OCI-LY3 (cell line): Measurements from ENCODE around the gene KANK4.

ENCODE experiments used
- H2AFZ ChIP-seq: fragments of 200-600, 300-600 bp; shearing (Covaris generic); 2 replicates; pipeline ENCODE4 v1.6.0; 2014; ENCODE audit warnings: antibody characterized with exemption, low read depth, low read length
- H3K27ac ChIP-seq: fragments of 200-600, 300-600 bp; sonication (generic); 2 replicates; pipeline ENCODE4 v1.5.1; 2014; ENCODE audit warnings: mild to moderate bottlenecking, low read length, moderate library complexity, mixed read lengths
- H3K27me3 ChIP-seq: fragments of 200-600, 300-600 bp; sonication (generic); 2 replicates; pipeline ENCODE4 v1.6.1; 2014; ENCODE audit warnings: low read depth, low read length, mixed read lengths
- H3K36me3 ChIP-seq: fragments of 200-600, 300-600 bp; sonication (generic); replicated peaks from 2 replicates; pipeline ENCODE3; 2014; ENCODE audit warnings: low read depth, low read length, mixed read lengths
- H3K4me1 ChIP-seq: fragments of 300-600, 200-600 bp; sonication (generic); 2 replicates; pipeline ENCODE4 v1.6.1; 2014; ENCODE audit warnings: low read length, mixed read lengths
- H3K4me2 ChIP-seq: fragments of 200-600, 300-600 bp; sonication (generic); 2 replicates; pipeline ENCODE4 v1.6.1; 2014; ENCODE audit warnings: low read length, mixed read lengths
- H3K4me3 ChIP-seq: fragments of 300-600, 200-600 bp; sonication (generic); 2 replicates; pipeline ENCODE4 v1.5.1; 2014; ENCODE audit warnings: antibody characterized with exemption, mild to moderate bottlenecking, low read length, moderate library complexity
- H3K79me2 ChIP-seq: fragments of 300-600, 200-600 bp; shearing (Covaris generic); 2 replicates; pipeline ENCODE4 v1.6.1; 2014; ENCODE audit warnings: mild to moderate bottlenecking, low read length, mixed read lengths
- H3K9ac ChIP-seq: fragments of 300-600, 200-600 bp; shearing (Covaris generic); 2 replicates; pipeline ENCODE4 v1.6.0; 2014; ENCODE audit warnings: mild to moderate bottlenecking, low read length, moderate library complexity
- H3K9me3 ChIP-seq: fragments of 200-600, 300-600 bp; shearing (Covaris generic); 2 replicates; pipeline ENCODE4 v1.6.1; 2014; ENCODE audit warnings: low read length, mixed read lengths; ENCODE audit not compliant: insufficient read depth
- H4K20me1 ChIP-seq: fragments of 200-600, 300-600 bp; sonication (generic); 2 replicates; pipeline ENCODE4 v1.6.1; 2016; ENCODE audit warnings: low read length, mixed read lengths; ENCODE audit not compliant: insufficient read depth
- EZH2phosphoT487 ChIP-seq: fragments of 200-600 bp; shearing (Covaris generic); IDR thresholded peaks from 2 replicates; pipeline ENCODE4 v1.6.1; 2018; ENCODE audit warnings: antibody characterized with exemption, mixed run types, low read depth
- TF ChIP-seq, protein P1 (sequence below): fragments of 200-600, 300-600 bp; sonication (generic); IDR thresholded peaks from 2 replicates; pipeline ENCODE4 v1.5.1; 2014; ENCODE audit warnings: antibody characterized with exemption, low read length, low read depth

The KANK4 gene

GRCh38 chr1:62306065-62306464 lies 13.2 kb downstream of the KANK4 start:
- no peak overlapping the region for H3K4me2 ChIP-seq
- H3K27me3 ChIP-seq: no peaks in the 10 kb centered on the region; the same call in 1 of the 2 replicates
- no peak overlapping the region for H2AFZ ChIP-seq
- no peak overlapping the region for H3K9ac ChIP-seq
- H3K79me2 ChIP-seq: no peaks in the 10 kb centered on the region
- TF ChIP-seq EZH2phosphoT487: no peak
- TF ChIP-seq, protein P1, sequence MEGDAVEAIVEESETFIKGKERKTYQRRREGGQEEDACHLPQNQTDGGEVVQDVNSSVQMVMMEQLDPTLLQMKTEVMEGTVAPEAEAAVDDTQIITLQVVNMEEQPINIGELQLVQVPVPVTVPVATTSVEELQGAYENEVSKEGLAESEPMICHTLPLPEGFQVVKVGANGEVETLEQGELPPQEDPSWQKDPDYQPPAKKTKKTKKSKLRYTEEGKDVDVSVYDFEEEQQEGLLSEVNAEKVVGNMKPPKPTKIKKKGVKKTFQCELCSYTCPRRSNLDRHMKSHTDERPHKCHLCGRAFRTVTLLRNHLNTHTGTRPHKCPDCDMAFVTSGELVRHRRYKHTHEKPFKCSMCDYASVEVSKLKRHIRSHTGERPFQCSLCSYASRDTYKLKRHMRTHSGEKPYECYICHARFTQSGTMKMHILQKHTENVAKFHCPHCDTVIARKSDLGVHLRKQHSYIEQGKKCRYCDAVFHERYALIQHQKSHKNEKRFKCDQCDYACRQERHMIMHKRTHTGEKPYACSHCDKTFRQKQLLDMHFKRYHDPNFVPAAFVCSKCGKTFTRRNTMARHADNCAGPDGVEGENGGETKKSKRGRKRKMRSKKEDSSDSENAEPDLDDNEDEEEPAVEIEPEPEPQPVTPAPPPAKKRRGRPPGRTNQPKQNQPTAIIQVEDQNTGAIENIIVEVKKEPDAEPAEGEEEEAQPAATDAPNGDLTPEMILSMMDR: no peak
- H3K27ac ChIP-seq: no peak overlapping the region
- no peaks in the 10 kb centered on the region for H3K36me3 ChIP-seq
- H3K9me3 ChIP-seq: no peaks in the 10 kb centered on the region
- H3K4me3 ChIP-seq: no peak overlapping the region
- H4K20me1 ChIP-seq: no peaks in the 10 kb centered on the region
- no peaks in the 10 kb centered on the region for H3K4me1 ChIP-seq

GRCh38 chr1:62304975-62305374 lies 14.3 kb downstream of the KANK4 start:
- no peaks in the 10 kb centered on the region for H3K4me1 ChIP-seq
- H3K27ac ChIP-seq: no peak overlapping the region
- H3K9me3 ChIP-seq: no peaks in the 10 kb centered on the region
- H3K27me3 ChIP-seq: peaks cover 5% of the 10 kb centered on the region; the same call in 1 of the 2 replicates
- no peak overlapping the region for H2AFZ ChIP-seq
- no peak for TF ChIP-seq EZH2phosphoT487
- TF ChIP-seq, protein P1: no peak
- no peaks in the 10 kb centered on the region for H3K79me2 ChIP-seq
- no peaks in the 10 kb centered on the region for H4K20me1 ChIP-seq
- H3K4me3 ChIP-seq: no peak overlapping the region
- H3K36me3 ChIP-seq: no peaks in the 10 kb centered on the region
- no peak overlapping the region for H3K4me2 ChIP-seq
- H3K9ac ChIP-seq: no peak overlapping the region

DNA sequence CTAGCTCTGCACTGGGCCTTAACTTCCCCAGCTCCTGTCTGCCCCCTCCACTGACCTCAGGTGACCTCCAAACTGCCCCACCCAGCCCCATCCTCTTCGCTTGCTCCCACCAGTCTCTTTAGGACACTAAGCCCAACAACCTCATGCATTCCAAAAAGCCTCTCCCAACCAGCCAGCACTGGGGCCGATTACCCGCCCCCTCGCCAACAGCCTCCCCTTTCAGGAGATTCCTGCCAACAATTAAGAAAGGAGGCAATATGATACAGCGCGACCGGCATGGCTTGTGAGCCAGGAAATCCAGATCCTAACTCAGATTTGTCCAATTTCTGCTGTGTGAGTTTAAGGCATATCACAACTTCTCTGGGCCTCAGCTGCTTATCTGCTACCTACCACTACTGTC lies 14.7 kb downstream of the KANK4 start:
- H3K4me3 ChIP-seq: no peak overlapping the region
- H3K27me3 ChIP-seq: peaks cover 7% of the 10 kb centered on the region; the same call in 1 of the 2 replicates
- no peaks in the 10 kb centered on the region for H3K4me1 ChIP-seq
- H3K9ac ChIP-seq: no peak overlapping the region
- H2AFZ ChIP-seq: no peak overlapping the region
- H4K20me1 ChIP-seq: no peaks in the 10 kb centered on the region
- no peaks in the 10 kb centered on the region for H3K36me3 ChIP-seq
- TF ChIP-seq EZH2phosphoT487: no peak
- TF ChIP-seq, protein P1: no peak
- H3K9me3 ChIP-seq: no peaks in the 10 kb centered on the region
- H3K27ac ChIP-seq: no peak overlapping the region
- H3K4me2 ChIP-seq: no peak overlapping the region
- H3K79me2 ChIP-seq: no peaks in the 10 kb centered on the region

DNA sequence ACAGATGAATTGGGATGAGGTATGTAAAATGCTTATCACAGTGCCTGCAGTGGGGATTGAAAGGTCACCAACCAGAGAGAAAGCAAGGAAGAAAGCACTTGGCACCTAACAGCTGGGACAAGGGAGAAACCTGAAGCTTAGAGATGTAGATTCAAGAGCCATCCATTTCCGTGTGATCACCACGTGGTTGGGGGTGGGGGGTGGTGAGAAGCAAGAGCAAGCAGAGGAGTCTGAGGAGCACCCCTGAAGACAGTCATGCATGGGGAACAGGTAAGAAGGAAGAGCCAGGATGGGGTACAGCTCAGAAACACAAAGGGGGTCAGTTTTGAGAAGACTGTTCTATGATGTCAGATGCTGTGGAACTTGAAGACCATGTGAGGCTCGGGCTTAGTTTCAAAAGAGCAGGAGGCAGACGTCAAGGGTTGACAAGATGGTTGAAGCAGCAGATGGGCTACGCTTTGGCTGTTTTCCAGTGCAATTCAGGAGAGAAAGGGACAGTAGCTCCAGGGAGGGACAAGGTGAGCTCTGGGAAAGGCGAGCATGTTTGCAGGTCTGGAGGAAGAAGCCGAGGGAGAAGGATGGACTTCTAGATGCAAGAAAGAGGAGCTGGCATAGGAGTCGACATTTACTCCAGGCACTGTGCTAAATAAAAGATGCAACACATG lies 17.4 kb downstream of the KANK4 start:
- TF ChIP-seq EZH2phosphoT487: no peak
- TF ChIP-seq, protein P1: no peak
- Histone ChIP-seq H2AFZ (no peak overlapping the region), H3K9ac (no peak overlapping the region), H4K20me1 (no peaks in the 10 kb centered on the region), H3K9me3 (no peaks in the 10 kb centered on the region), H3K79me2 (no peaks in the 10 kb centered on the region), H3K4me2 (no peak overlapping the region), H3K4me3 (no peak overlapping the region), H3K27me3 (peaks cover 22% of the 10 kb centered on the region), H3K4me1 (no peaks in the 10 kb centered on the region), H3K27ac (no peak overlapping the region), H3K36me3 (no peaks in the 10 kb centered on the region)
